Stimulated activated CD8-positive, alpha-beta memory T cell treated with anti-CD3 and anti-CD28 coated beads, Interleukin-12 subunit alpha, Interleukin-12 subunit beta, amount 100 ng/mL, for 1 hour (primary cell): ENCODE measurements around the gene USP37.

Experiments used
- DNase-seq: peaks from one replicate; pipeline ENCODE4 v3.0.0-alpha.2; 2020; ENCODE audit warnings: low read depth

The USP37 gene

GRCh38 chr2:218476676-218477075, 91.5 kb downstream of the USP37 start:
- no peak for DNase-seq

- no peak for DNase-seq
Measured at GRCh38 chr2:218474527-218474926, 93.6 kb downstream of the USP37 start.

DNA sequence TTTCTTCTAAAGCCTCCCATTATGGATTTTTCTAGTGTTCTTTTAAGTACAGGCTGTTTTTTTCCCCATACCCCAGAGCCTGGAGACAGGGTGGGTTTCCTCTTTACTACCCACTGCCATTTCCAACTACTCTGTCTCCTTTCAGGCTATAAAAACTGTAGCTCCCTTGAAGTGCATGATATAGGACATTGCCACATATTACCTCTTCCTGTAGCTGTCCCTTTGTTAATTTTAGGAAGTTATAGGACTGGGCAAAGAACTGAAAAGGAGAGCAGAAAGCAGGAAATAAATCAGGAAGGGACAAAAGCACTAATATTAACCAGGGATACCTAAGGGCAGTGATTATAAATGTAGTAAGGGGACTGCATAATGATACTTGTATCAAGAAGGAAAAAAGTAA, 95.2 kb downstream of the USP37 start:
- DNase-seq, result no peak

DNA sequence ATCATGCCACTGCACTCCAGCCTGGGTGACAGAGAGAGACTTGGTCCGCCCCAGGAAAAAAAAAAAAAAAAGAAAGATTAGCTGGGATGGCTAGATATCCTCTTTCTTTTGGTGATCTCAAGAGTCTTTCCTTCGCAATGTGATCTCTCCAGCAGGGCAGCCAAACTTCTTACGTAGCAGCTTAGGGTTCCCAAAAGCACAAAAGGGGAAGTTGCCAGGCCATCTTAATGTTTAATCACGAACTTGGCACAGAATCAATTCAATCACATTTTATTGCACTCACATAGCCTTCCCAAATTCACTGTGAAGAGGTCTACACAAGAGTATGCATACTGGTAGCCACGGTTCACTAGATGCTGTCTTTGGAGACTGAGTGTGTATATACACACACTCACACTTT, 96.2 kb downstream of the USP37 start:
- no peak for DNase-seq

DNA sequence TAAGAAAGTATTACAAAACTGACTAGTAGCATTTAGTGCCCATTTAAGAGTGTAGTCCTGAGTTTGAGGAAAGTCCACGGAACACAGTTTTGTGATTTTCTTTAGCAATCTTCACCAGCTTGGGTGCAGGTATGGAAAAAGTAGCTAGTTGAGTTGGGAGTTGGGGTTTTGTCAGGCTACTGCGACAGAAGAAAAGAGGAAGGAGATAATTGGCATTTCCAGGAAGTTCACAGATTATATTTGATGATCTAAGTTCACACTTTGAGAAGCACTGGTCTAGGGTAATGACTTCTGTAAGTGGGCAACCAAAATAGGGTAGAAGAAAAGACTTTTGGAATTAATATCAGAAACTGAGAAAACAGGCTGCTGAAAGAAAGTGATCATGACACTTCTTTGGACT, 97.1 kb downstream of the USP37 start:
- no peak for DNase-seq

DNA sequence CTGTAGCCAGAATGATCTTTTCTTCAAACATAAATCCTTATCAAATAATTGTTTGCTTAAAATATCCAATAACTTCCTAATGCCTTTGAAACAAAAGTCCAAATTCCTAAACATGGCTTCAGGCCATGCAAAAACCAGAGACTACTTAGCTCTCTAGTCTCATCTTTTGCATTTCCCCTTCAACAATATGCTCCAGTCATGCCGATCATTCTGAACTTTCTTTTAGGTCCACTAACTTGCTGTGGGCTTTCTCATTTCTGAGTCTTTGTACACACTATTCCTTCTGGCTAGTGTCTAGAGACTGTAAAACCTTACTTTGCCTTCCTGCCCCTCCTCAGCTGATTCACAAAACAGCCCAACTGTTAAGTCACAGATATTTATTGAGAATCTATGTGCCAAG, 97.7 kb downstream of the USP37 start:
- DNase-seq, result no peak

GRCh38 chr2:218465987-218466633, 102.0 kb downstream of the USP37 start:
- no peak for DNase-seq

DNA sequence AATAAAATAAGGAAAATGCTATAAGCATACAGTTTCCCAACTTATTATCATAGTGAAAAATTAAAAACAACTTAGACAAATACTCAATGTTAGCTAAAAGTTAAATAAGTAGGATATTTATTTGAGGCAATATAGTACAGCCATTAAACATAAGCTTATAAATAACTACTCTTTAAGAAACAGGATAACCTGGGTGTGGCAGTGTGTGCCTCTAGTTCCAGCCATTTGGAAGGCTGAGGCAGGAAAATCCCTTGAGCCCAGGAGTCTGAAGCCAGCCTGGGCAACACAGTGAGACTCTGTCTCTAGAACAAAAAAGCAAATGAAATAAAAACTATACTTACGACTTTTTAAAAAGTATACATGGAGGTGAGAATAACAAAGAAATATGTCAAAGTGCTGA, 109.6 kb downstream of the USP37 start:
- DNase-seq, result no peak

DNA sequence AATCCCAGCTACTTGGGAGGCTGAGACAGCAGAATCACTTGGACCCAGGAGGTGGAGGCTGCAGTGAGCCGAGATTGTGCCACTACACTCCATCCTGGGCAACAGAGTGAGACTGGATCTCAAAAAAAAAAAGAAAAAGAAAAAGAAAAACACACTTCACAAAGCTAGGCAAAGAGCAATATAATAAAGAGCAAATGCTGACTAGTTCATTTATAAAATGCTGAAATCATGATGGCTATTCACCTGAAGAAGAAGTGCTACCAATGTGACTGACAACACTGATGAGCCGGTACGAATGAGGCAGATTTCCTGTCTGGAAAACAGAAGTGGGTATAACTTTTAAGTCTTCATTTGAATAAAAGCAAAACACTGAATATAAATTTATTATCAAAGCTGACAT, 111.3 kb downstream of the USP37 start:
- no peak for DNase-seq

- no peak for DNase-seq
Measured at GRCh38 chr2:218452079-218452478, 116.1 kb downstream of the USP37 start.

GRCh38 chr2:218448934-218449333, 119.2 kb downstream of the USP37 start:
- DNase-seq, result no peak

DNA sequence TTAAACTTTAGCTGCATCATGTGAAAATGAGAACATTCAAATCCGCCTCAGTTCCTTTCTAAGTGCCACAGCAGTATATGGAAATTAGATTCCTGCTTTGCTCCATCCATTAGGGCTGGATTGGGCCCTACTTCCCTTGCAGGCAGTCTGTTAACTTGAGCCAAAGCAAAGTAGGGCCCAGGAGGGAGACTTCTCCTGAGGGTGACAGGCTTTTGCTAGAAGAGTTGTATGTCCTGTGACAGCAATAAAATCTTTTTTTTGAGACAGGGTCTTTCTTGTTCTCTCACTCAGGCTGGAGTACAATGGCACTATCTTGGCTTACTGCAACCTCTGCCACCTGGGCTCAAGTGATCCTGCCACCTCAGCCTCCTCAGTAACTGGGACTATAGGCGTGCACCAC, 121.1 kb downstream of the USP37 start:
- no peak for DNase-seq

- DNase-seq, result no peak
Measured at GRCh38 chr2:218446547-218446946, 121.6 kb downstream of the USP37 start.

- DNase-seq, result no peak
Measured at GRCh38 chr2:218445602-218446001, 122.5 kb downstream of the USP37 start.

- DNase-seq, result no peak
Measured at GRCh38 chr2:218444692-218445357, 123.3 kb downstream of the USP37 start.

GRCh38 chr2:218438596-218438995, 129.6 kb downstream of the USP37 start:
- DNase-seq, result no peak

DNA sequence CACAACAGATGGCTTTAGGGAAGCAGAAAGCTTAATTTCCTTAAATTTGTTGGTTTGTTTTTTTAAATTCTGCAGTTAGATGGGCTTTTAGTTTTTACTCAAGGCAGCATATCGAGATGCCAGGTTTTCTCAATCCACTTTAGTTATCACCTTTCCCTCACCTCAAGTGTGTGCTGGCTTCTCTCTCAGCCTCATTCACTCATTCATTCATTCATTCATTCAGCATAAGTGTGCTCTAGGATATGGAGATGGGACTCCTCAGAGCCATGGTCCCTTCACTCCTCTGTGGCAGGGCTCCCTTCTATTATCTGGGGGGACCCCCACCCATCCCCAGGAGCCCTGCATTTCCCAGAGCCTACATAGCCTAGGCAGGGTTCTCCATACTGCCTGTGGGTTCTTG, 130.2 kb downstream of the USP37 start:
- no peak for DNase-seq

DNA sequence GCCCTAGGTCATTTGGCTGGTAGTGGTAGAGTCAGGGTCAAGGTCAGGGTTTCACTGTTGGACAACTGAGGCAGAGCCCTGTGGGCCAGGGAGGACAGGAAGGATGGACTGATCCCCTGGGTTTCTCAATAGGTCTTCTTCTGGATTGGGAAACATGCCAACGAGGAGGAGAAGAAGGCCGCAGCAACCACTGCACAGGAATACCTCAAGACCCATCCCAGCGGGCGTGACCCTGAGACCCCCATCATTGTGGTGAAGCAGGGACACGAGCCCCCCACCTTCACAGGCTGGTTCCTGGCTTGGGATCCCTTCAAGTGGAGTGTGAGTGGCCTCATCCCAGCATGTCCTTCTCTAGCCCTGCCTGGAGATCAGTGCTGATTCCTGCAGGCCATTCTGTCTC, 131.2 kb downstream of the USP37 start:
- no peak for DNase-seq

GRCh38 chr2:218435003-218435982, 132.9 kb downstream of the USP37 start:
- DNase-seq, result no peak

DNA sequence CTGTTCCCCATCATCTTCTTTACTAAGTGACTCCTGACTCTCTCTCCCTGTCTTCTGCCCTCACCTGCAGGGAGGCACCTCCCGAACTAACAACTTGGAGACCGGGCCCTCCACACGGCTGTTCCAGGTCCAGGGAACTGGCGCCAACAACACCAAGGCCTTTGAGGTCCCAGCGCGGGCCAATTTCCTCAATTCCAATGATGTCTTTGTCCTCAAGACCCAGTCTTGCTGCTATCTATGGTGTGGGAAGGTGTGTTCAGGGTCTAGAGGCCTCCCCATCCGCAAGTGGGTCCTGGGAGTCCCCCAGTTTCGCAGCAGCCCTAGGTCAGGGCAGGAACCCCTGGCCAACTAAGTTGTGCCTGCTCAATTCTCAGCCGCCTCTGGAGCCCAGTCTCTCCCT, 133.7 kb downstream of the USP37 start:
- no peak for DNase-seq

DNA sequence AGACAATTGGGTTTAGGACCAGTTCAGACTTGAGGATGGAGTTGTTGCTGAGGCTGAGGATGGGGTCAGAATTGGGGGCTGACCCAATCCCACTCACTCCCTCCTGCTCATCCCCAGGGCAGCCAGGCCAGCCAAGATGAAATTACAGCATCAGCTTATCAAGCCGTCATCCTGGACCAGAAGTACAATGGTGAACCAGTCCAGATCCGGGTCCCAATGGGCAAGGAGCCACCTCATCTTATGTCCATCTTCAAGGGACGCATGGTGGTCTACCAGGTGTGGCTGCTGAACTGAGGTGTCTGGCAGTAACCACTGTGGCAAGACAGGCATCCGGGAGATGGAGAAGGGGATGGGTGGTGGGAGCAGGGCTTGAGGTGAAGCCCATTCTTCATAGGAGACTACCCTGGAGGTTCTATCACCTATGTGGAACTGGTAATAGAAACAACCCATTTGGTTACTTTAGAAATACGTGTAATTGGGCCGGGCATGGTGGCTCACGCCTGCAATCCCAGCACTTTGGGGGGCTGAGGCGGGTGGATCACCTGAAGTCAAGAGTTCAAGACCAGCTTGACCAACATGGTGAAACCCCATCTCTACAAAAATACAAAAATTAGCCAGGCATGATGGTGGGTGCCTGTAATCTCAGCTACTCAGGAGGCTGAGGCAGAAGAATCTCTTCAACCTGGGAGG, 135.3 kb downstream of the USP37 start:
- no peak for DNase-seq

DNA sequence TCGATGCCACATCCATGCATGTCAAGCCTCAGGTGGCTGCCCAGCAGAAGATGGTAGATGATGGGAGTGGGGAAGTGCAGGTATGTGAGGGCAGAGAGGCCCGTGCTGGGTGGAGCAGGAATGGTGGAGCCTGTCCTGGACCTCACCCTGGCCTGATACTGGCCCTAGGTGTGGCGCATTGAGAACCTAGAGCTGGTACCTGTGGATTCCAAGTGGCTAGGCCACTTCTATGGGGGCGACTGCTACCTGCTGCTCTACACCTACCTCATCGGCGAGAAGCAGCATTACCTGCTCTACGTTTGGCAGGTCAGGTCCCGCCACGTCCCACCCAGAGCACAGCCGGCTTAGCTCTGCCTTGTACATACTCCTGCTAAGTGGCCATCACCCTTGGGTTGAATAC, 136.3 kb downstream of the USP37 start:
- no peak for DNase-seq
